Body of pancreas (tissue), 4 donors: ENCODE results near the gene SLC7A6. TPM values are rescaled to one million over a fixed set of nuclear protein-coding genes. Genes with fewer than 3 reads are reported as not detected.

Experiments
- ATAC-seq: fragments of 150-250 bp; one replicate; pipeline ENCODE4 v1.9.1; 2016
- DNase-seq, 4 donors: peaks; one replicate each; pipeline ENCODE4 v3.0.0-alpha.2; 2019
- H3K27ac ChIP-seq, 4 donors: fragments of 200-600 bp; sonication (generic); 1 replicate in 3 of 4; 2 replicates in 1 of 4; pipeline versions ENCODE4 v1.5.1 to v1.6.1; 2016 to 2019; ENCODE audit warnings: mild to moderate bottlenecking in 1 of 4, mixed read lengths in 1 of 4, moderate library complexity in 1 of 4
- H3K27me3 ChIP-seq, 2 donors: fragments of 200-600 bp; sonication (generic); one replicate each; pipeline ENCODE4 v1.6.0; 2016; ENCODE audit warnings: mild to moderate bottlenecking in 1 of 2
- H3K36me3 ChIP-seq, 2 donors: fragments of 200-600 bp; sonication (generic); replicated peaks in 1 of 2; 2 replicates each; pipeline ENCODE4 v1.5.1; 2016; ENCODE audit warnings: low read depth in 2 of 2; ENCODE audit not compliant: insufficient read depth in 1 of 2
- H3K4me1 ChIP-seq: fragments of 200-600 bp; sonication (generic); one replicate; pipeline ENCODE4 v1.6.0; 2016
- H3K4me3 ChIP-seq, 2 donors: fragments of 200-600 bp; sonication (generic); 1 replicate in 1 of 2; 2 replicates in 1 of 2; pipeline ENCODE4 v1.5.1; 2016 to 2019
- H3K9me3 ChIP-seq, 3 donors: fragments of 200-600 bp; sonication (generic); 1 replicate in 2 of 3; 2 replicates in 1 of 3; pipeline ENCODE4 v1.5.1; 2016
- CTCF ChIP-seq, 7 experiments: fragments of 450-650 bp in 4 of 7; fragments of 200-600 bp in 3 of 7; sonication (generic) in 3 of 7; IDR thresholded peaks; one replicate each; pipeline ENCODE4 v1.5.1; 2016 to 2019; ENCODE audit warnings: antibody characterized with exemption in 7 of 7
- POLR2A ChIP-seq, 3 donors: fragments of 450-650 bp; IDR thresholded peaks; one replicate each; pipeline ENCODE4 v1.6.1; 2016; ENCODE audit warnings: antibody characterized with exemption in 3 of 3, mild to moderate bottlenecking in 2 of 3
- WGBS, 2 donors: methylation state at CpG; one replicate each; pipeline ENCODE4 v1.1.5; 2017; 5-methylcytosine and 5-hydroxymethylcytosine counted together
- intact Hi-C: fragments of 100-400 bp; cut with DNase I; formaldehyde crosslinking; loops from one replicate; pipeline ENCODE4 v1.15.1; 2023
- total RNA-seq, 2 donors: library from RNA; depleted of rRNA; stranded (reverse); fragments of >200 nt; gene quantifications; one replicate each; pipeline ENCODE4 v1.1.0, GENCODE V29; 2016

Gene SLC7A6
- total RNA-seq, 2 donors from 2014 or later = 10.9 to 23.4 TPM

GRCh38 chr16:68345958-68346635, 81.8 kb downstream of the SLC7A6 start:
- Histone ChIP-seq H3K4me3 (no peak overlapping the region), H3K27me3 (no peaks in the 10 kb centered on the region), H3K36me3 (peaks cover 0 to 9% of the 10 kb centered on the region in 2 donors), H3K4me1 (no peaks in the 10 kb centered on the region), H3K9me3 (no peaks in the 10 kb centered on the region), H3K27ac (no peak overlapping the region)
- DNase-seq = no peak
- no peak for TF ChIP-seq CTCF (IDR thresholded peaks at IDR 0.05)
- no peak for TF ChIP-seq POLR2A (IDR thresholded peaks at IDR 0.05)
- intact Hi-C loops = no loop called here
- ATAC-seq = no peak
- 94% methylated on average over 14 to 16 of the region's 16 CpGs for WGBS, 2 donors

- peaks cover 0 to 7% of the 10 kb centered on the region in 2 donors for H3K36me3 ChIP-seq
- ATAC-seq (no peak), DNase-seq (no peak)
- no peak overlapping the region for H3K4me3 ChIP-seq
- 80 to 87% methylated on average over 10 to 12 of the region's 12 CpGs for WGBS, 2 donors
- H3K9me3 ChIP-seq = no peaks in the 10 kb centered on the region
- no peak overlapping the region for H3K27ac ChIP-seq
- intact Hi-C loops = no loop called here
- no peaks in the 10 kb centered on the region for H3K27me3 ChIP-seq
- no peaks in the 10 kb centered on the region for H3K4me1 ChIP-seq
- no peak for TF ChIP-seq CTCF (IDR thresholded peaks at IDR 0.05)
- TF ChIP-seq POLR2A (IDR thresholded peaks at IDR 0.05) = no peak
Measured at GRCh38 chr16:68346892-68347480, 82.7 kb downstream of the SLC7A6 start.

- no peak overlapping the region for H3K27ac ChIP-seq
- DNase-seq (no peak), ATAC-seq (no peak)
- intact Hi-C loops = no loop called here
- no peak overlapping the region for H3K4me3 ChIP-seq
- no peaks in the 10 kb centered on the region for H3K27me3 ChIP-seq
- no peak for TF ChIP-seq POLR2A (IDR thresholded peaks at IDR 0.05)
- TF ChIP-seq CTCF (IDR thresholded peaks at IDR 0.05) = no peak
- H3K4me1 ChIP-seq = no peaks in the 10 kb centered on the region
- no peaks in the 10 kb centered on the region for H3K9me3 ChIP-seq
- H3K36me3 ChIP-seq = peaks cover 0 to 9% of the 10 kb centered on the region in 2 donors
- 84 to 90% methylated on average over 4 of the region's 4 CpGs for WGBS, 2 donors
Measured at GRCh38 chr16:68347605-68348004, 83.3 kb downstream of the SLC7A6 start.

- ATAC-seq = no peak
- Histone ChIP-seq H3K4me1 (no peaks in the 10 kb centered on the region), H3K27me3 (no peaks in the 10 kb centered on the region), H3K4me3 (no peak overlapping the region), H3K9me3 (no peaks in the 10 kb centered on the region), H3K36me3 (peaks cover 0 to 7% of the 10 kb centered on the region in 2 donors), H3K27ac (no peak overlapping the region)
- TF ChIP-seq POLR2A (IDR thresholded peaks at IDR 0.05) (no peak), CTCF (IDR thresholded peaks at IDR 0.05) (no peak)
- WGBS, 2 donors = 90 to 95% methylated on average over 27 of the region's 27 CpGs
- intact Hi-C loops = no loop called here
- DNase-seq = no peak
Measured at GRCh38 chr16:68348639-68349445, 84.5 kb downstream of the SLC7A6 start.
